GM12891 (cell line): ENCODE measurements around the gene TMED7.

Experiments used
- DNase-seq: peaks from one replicate; pipeline ENCODE4 v3.0.0; 2011; ENCODE audit warnings: low spot score; ENCODE audit not compliant: insufficient read length
- FAIRE-seq: peaks from 2 replicates; lab custom pipeline; 2011; peaks lifted over from hg19 to GRCh38; lab: Jason Lieb, UNC
- PAX5 ChIP-seq: IDR thresholded peaks from 2 replicates; pipeline ENCODE4 v1.6.1; 2011; ENCODE audit warnings: low read length, moderate library complexity, mild to moderate bottlenecking; ENCODE audit not compliant: insufficient read depth, severe bottlenecking
- POLR2A ChIP-seq: IDR thresholded peaks from 2 replicates; pipeline ENCODE4 v1.6.1; 2011; ENCODE audit warnings: low read depth, low read length, control low read depth
- POLR2AphosphoS5 ChIP-seq: IDR thresholded peaks from 2 replicates; pipeline ENCODE4 v1.6.1; 2011; ENCODE audit warnings: low read depth, low read length, control low read depth
- POU2F2 ChIP-seq: IDR thresholded peaks from 2 replicates; pipeline ENCODE4 v1.6.1; 2011; ENCODE audit warnings: low read depth, mild to moderate bottlenecking, control low read depth, low read length, moderate library complexity
- SPI1 ChIP-seq: IDR thresholded peaks from 2 replicates; pipeline ENCODE4 v1.6.1; 2011; ENCODE audit warnings: low read depth, low read length, control low read depth
- TAF1 ChIP-seq: IDR thresholded peaks from 2 replicates; pipeline ENCODE4 v1.6.1; 2011; ENCODE audit warnings: low read depth, low read length, control low read depth

The TMED7 gene

GRCh38 chr5:115629903-115630302 lies 4.1 kb upstream of the TMED7 start:
- TF ChIP-seq SPI1: no peak
- no peak for TF ChIP-seq PAX5
- no peak for TF ChIP-seq POU2F2
- no peak for TF ChIP-seq POLR2A
- no peak for TF ChIP-seq TAF1
- no peak for TF ChIP-seq POLR2AphosphoS5
- DNase-seq (no peak), FAIRE-seq (no peak)

- FAIRE-seq: no peak
- TF ChIP-seq POLR2AphosphoS5: no peak
- no peak for DNase-seq
Measured at GRCh38 chr5:115627295-115627865, 1.5 kb upstream of the TMED7 start.

DNA sequence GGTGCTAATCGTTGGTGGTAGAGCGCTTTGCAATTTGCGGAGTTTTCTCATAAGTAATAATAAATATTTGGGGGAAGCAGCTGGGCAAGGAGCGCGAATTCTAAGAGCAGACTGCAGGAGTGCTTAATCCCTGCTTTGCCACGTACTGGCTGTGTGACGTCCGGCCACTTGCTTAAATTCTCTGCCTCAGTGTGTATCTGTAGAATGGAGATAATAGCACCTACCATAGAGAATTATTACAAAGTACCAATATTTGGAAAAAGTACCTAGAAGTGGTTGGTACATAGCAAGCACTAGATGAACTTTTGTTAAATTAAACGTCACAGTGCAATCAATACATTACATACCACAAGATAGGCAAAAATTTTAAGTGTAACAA lies 598 bp upstream of the TMED7 start:
- no peak for TF ChIP-seq PAX5
- TF ChIP-seq TAF1: no peak
- TF ChIP-seq POLR2A: no peak
- TF ChIP-seq POLR2AphosphoS5: no peak
- TF ChIP-seq POU2F2: no peak
- TF ChIP-seq SPI1: no peak
- FAIRE-seq (no peak), DNase-seq (no peak)

GRCh38 chr5:115624994-115625393 lies 842 bp downstream of the TMED7 start:
- no peak for TF ChIP-seq PAX5
- no peak for TF ChIP-seq TAF1
- no peak for TF ChIP-seq POLR2AphosphoS5
- TF ChIP-seq POU2F2: no peak
- TF ChIP-seq SPI1: no peak
- no peak for TF ChIP-seq POLR2A
- FAIRE-seq (no peak), DNase-seq (no peak)

GRCh38 chr5:115623658-115624057 lies 2.2 kb downstream of the TMED7 start:
- no peak for DNase-seq
- FAIRE-seq: no peak
- TF ChIP-seq POLR2A (no peak), POLR2AphosphoS5 (no peak), SPI1 (no peak), PAX5 (no peak), TAF1 (no peak), POU2F2 (no peak)

GRCh38 chr5:115621365-115621900 lies 4.4 kb downstream of the TMED7 start:
- DNase-seq (no peak), FAIRE-seq (no peak)
- TF ChIP-seq POU2F2: no peak
- no peak for TF ChIP-seq POLR2A
- no peak for TF ChIP-seq TAF1
- no peak for TF ChIP-seq SPI1
- TF ChIP-seq POLR2AphosphoS5: no peak
- TF ChIP-seq PAX5: no peak

- DNase-seq (no peak), FAIRE-seq (no peak)
- no peak for TF ChIP-seq POLR2A
- no peak for TF ChIP-seq PAX5
- no peak for TF ChIP-seq SPI1
- TF ChIP-seq TAF1: no peak
- TF ChIP-seq POLR2AphosphoS5: no peak
- no peak for TF ChIP-seq POU2F2
Measured at GRCh38 chr5:115616892-115617291, 8.9 kb downstream of the TMED7 start.

GRCh38 chr5:115616472-115616871 lies 9.4 kb downstream of the TMED7 start:
- TF ChIP-seq SPI1 (0 out of 2 replicates have a peak, but pooled peaks have one; percentile 14), POU2F2 (no peak)
- DNase-seq (no peak), FAIRE-seq (peak; percentile 5)

- DNase-seq: no peak
- TF ChIP-seq POLR2A: no peak
- no peak for TF ChIP-seq TAF1
- TF ChIP-seq SPI1: no peak
- no peak for TF ChIP-seq PAX5
- TF ChIP-seq POLR2AphosphoS5: no peak
- TF ChIP-seq POU2F2: no peak
- FAIRE-seq: no peak
Measured at GRCh38 chr5:115611873-115612272, 14.0 kb downstream of the TMED7 start.

DNA sequence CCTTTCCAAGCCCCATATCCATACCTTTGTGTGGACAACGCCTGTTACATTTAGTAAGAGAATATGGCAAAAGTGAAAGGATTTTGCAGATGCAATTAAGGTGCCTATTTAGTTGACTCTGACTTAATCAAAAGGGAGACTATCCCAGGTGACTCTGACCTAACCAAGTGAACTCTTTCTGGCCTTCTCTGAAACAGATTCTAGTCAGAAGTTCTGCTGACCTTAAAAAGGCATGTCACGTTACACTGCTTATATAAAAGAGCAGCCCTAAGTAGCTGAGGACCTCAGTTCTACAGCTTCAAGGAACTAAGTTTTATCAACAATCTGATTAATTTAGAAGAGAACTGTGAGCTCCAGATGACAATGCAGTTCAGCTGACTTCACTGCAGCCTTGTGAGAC lies 17.9 kb downstream of the TMED7 start:
- DNase-seq: no peak
- TF ChIP-seq POU2F2 (no peak), POLR2A (no peak), PAX5 (no peak), POLR2AphosphoS5 (no peak), SPI1 (no peak), TAF1 (no peak)
- FAIRE-seq: peak; percentile 80
